ENCODE data around the gene VASH1. TPM values are rescaled to one million over a fixed set of nuclear protein-coding genes. Genes with fewer than 3 reads are reported as not detected.

The VASH1 gene
- 2.5 and 2.9 TPM in 2 replicates for total RNA-seq

DNA sequence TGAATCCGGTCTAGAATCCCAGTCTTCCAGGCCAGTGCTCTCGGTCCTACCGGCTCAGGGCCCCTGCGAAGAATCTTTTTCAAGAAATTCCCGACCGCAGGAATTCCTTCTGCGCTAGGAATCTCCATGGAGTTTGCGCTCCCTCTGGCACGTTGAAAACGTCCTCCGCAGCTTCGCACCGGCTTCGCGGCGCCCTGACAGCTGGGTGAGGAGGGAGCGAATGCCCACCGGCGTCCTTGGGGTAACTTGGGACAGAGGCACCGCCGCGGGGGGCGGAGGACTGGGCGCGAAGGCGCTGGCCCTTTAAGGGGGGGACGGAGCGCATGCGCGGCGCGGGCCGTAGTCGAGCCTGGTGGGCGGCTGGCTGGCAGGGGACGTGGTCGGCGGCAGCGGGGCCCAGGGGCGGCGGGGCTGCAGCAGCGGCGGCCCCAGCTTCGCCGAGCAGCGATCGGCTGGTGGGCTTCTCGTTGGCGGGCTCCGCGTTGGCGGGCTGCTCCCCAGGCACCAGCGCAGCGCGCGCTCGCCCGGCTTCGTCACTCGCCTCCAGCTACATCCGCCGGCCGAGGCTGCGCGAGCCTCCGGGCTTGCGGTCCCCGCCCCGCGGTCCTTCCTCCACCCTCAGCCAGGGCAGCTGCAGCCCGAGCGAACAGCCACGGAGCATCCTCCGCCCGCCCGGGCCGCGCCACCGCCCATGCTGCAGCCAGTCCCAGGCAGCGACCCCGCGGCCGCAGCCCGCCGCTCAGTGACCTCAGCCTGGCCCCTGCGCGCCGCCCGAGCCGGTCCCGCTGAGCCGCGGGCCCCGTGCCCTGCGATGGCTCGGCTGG is at the start of gene VASH1:
VASH1 (plus strand) TSS at position 333 of the 824 bp plus-strand sequence. CDS start 1,354 bp downstream, outside the sequence.
- peak within 1 kb of the TSS; percentile 61 for H3K4me3 ChIP-seq (ENCODE audit: low read depth, low read length)
- TF ChIP-seq, protein P1, sequence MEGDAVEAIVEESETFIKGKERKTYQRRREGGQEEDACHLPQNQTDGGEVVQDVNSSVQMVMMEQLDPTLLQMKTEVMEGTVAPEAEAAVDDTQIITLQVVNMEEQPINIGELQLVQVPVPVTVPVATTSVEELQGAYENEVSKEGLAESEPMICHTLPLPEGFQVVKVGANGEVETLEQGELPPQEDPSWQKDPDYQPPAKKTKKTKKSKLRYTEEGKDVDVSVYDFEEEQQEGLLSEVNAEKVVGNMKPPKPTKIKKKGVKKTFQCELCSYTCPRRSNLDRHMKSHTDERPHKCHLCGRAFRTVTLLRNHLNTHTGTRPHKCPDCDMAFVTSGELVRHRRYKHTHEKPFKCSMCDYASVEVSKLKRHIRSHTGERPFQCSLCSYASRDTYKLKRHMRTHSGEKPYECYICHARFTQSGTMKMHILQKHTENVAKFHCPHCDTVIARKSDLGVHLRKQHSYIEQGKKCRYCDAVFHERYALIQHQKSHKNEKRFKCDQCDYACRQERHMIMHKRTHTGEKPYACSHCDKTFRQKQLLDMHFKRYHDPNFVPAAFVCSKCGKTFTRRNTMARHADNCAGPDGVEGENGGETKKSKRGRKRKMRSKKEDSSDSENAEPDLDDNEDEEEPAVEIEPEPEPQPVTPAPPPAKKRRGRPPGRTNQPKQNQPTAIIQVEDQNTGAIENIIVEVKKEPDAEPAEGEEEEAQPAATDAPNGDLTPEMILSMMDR (conservative IDR thresholded peaks at IDR 0.05; ENCODE audit: low read depth, low read length): no peak
- DNase-seq (ENCODE audit: low read depth): no peak

DNA sequence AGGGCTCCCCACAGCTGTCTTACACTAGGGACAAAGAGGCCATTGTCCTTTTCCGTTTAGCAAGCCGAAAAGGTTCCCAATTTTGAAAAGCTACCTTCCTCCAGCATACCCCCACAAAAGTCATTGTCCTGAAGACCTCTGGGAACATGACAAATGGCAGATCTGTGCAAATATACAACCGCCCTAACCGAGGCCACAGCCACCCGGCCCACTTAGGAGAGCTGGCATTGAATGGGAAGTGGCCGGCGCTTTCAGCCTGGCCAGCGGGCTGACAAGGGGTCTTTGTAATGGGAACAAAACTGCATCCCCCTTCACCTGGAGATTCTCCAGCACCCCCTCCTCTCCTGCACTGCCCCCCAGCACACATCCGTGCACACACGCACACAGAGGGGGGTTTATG is 48.1 kb upstream of the VASH1 start:
- H3K4me3 ChIP-seq (ENCODE audit: low read depth, low read length): no peak overlapping the region
- TF ChIP-seq, protein P1 (conservative IDR thresholded peaks at IDR 0.05; ENCODE audit: low read depth, low read length): no peak
- no peak for DNase-seq (ENCODE audit: low read depth)

DNA sequence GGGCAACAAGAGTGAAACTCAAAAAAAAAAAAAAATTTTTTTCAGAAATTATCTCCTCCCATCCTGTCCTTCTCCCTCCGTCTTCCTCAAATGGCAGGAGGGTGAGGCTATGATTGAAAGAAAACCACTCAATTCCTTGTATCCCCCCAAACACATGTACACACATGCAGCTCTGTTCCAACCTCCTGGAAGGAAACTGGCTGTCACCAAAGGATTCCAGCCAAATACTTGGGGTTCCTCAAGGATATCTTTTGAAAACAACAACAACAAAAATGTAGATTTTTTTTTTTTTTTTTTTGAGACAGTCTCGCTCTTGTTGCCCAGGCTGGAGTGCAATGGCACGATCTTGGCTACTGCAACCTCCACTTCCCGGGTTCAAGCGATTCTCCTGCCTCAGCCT is 46.8 kb upstream of the VASH1 start:
- no peak overlapping the region for H3K4me3 ChIP-seq (ENCODE audit: low read depth, low read length)
- DNase-seq (ENCODE audit: low read depth): no peak
- TF ChIP-seq, protein P1 (conservative IDR thresholded peaks at IDR 0.05; ENCODE audit: low read depth, low read length): no peak

DNA sequence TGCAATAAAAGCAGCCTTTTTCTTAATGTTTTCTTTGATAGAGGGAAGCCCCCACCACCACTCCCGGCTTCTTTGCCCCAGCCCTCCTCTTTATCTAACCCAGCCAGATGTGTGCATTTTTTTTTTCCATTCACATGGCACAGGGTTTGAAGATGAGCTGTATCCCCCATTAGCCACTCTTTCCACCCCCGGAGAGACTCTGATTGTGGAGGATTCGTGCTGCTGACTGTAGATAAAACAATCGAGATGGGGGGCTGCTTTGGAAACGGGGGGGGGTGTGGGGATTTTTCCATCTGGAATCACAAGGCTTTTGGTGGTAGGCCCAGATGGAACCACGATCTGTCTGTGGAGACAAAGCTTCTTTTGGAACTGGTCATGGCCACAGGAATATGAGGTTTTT is 46.2 kb upstream of the VASH1 start:
- DNase-seq (ENCODE audit: low read depth): no peak
- TF ChIP-seq, protein P1 (conservative IDR thresholded peaks at IDR 0.05; ENCODE audit: low read depth, low read length): no peak
- H3K4me3 ChIP-seq (ENCODE audit: low read depth, low read length): no peak overlapping the region

DNA sequence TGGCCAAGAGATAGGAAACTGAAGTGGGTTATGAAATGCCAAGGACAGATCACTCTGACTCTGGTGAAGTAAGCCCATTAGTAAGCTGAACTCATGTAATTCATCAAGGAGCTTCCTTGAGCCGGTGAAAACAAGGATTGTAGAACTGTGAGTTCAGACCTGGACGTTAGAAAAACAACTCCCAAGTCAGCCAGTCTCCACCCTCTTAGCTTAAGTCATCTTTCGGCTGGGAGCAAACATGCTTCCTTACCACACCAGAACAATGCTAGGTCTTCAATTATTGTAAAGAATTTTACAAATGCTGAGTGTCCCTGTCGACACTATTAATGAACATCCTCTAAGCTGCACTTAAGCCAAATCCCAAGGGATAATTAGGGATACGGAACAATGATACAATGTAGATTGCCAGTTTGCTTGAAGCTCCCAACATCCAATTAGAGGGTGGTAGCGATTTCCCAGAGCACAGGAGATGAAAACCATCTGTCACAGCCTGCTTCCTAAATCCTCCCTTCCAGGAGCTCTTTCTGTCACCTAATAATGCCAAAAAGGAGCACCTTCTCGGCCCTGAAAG is 45.7 kb upstream of the VASH1 start:
- no peak overlapping the region for H3K4me3 ChIP-seq (ENCODE audit: low read depth, low read length)
- DNase-seq (ENCODE audit: low read depth): no peak
- TF ChIP-seq, protein P1 (conservative IDR thresholded peaks at IDR 0.05; ENCODE audit: low read depth, low read length): no peak

DNA sequence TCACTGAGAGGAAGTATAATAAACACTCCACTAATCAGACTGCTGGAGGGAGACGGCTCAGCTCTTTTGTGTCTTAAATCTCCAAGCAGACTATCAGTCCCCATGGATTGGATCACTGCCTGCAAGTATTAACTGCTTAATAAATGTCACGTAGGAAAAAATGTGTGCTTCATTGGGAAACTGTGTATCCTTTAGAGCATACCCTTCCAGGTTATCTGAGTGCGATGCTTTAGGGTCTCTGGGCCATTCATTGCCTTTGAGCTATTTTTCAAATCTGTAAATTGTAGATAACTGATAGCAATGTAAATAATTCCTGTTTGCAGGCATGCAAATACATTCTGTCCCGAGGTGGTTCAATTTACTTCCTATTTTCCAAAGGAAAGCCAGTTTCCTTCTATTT is 45.0 kb upstream of the VASH1 start:
- no peak for DNase-seq (ENCODE audit: low read depth)
- no peak overlapping the region for H3K4me3 ChIP-seq (ENCODE audit: low read depth, low read length)
- TF ChIP-seq, protein P1 (conservative IDR thresholded peaks at IDR 0.05; ENCODE audit: low read depth, low read length): no peak
